ENCODE results near the gene CFAP97D2. TPM values are rescaled to one million over a fixed set of nuclear protein-coding genes. Genes with fewer than 3 reads are reported as not detected.

The CFAP97D2 gene
- total and polyA plus RNA-seq, 2 donors from 2014 or later, result not detected

DNA sequence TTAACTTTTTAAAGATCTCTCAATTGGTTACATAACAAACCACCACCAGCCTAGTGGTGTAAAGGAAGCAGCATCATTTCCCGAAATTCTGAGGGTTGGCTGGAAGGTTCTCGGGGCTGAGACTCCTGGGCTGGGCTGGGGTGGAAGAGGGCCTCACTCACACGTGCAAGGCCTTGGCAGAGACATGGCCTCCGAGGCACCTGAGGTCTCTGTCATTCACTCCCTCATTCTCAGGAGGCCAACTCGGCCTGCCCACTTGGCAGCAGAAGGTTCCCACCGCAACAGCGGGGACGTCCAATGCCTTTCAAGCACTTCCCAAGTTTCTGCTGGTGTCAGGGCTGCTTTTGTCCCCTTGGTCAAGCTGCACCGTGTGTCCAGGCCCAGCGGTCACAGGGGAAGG, 28.0 kb upstream of the CFAP97D2 start:
- H3K9ac ChIP-seq (ENCODE audit: low read length in 3 of 3), result no peak overlapping the region
- no peaks in the 10 kb centered on the region for H3K27me3 ChIP-seq (ENCODE audit: control insufficient read depth, insufficient read depth, low read length)
- H3K36me3 ChIP-seq (ENCODE audit: control insufficient read depth in 2 of 3, insufficient read depth in 3 of 3, low read length in 3 of 3), result no peaks in the 10 kb centered on the region
- TF ChIP-seq, protein P1, sequence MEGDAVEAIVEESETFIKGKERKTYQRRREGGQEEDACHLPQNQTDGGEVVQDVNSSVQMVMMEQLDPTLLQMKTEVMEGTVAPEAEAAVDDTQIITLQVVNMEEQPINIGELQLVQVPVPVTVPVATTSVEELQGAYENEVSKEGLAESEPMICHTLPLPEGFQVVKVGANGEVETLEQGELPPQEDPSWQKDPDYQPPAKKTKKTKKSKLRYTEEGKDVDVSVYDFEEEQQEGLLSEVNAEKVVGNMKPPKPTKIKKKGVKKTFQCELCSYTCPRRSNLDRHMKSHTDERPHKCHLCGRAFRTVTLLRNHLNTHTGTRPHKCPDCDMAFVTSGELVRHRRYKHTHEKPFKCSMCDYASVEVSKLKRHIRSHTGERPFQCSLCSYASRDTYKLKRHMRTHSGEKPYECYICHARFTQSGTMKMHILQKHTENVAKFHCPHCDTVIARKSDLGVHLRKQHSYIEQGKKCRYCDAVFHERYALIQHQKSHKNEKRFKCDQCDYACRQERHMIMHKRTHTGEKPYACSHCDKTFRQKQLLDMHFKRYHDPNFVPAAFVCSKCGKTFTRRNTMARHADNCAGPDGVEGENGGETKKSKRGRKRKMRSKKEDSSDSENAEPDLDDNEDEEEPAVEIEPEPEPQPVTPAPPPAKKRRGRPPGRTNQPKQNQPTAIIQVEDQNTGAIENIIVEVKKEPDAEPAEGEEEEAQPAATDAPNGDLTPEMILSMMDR (IDR thresholded peaks at IDR 0.05; ENCODE audit: borderline replicate concordance, extremely low read depth, insufficient read depth), result no peak
- no peaks in the 10 kb centered on the region for H3K9me3 ChIP-seq (ENCODE audit: control insufficient read depth in 2 of 3, insufficient read depth in 1 of 3, low read length in 3 of 3)
- intact Hi-C loops (cut with DNase I), result no loop called here
- DNase-seq (peak in 1 of 5 donors; percentile 48), FAIRE-seq (no peak)
- H3K4me1 ChIP-seq (ENCODE audit: control insufficient read depth in 2 of 3, insufficient read depth in 2 of 3, low read depth in 1 of 3, low read length in 3 of 3), result no peaks in the 10 kb centered on the region
- no peak overlapping the region for H3K4me3 ChIP-seq (ENCODE audit: low read length in 3 of 3)
- no peak overlapping the region for H3K27ac ChIP-seq (ENCODE audit: low read depth in 2 of 2, low read length in 2 of 2)

GRCh38 chr13:114151565-114152284, 27.3 kb upstream of the CFAP97D2 start:
- no peaks in the 10 kb centered on the region for H3K27me3 ChIP-seq (ENCODE audit: control insufficient read depth, insufficient read depth, low read length)
- no peaks in the 10 kb centered on the region for H3K36me3 ChIP-seq (ENCODE audit: control insufficient read depth in 2 of 3, insufficient read depth in 3 of 3, low read length in 3 of 3)
- DNase-seq (peak in 1 of 5 donors; percentile 53), FAIRE-seq (no peak)
- intact Hi-C loops (cut with DNase I), result no loop called here
- TF ChIP-seq, protein P1 (IDR thresholded peaks at IDR 0.05; ENCODE audit: borderline replicate concordance, extremely low read depth, insufficient read depth), result no peak
- H3K9me3 ChIP-seq (ENCODE audit: control insufficient read depth in 2 of 3, insufficient read depth in 1 of 3, low read length in 3 of 3), result no peaks in the 10 kb centered on the region
- no peaks in the 10 kb centered on the region for H3K4me1 ChIP-seq (ENCODE audit: control insufficient read depth in 2 of 3, insufficient read depth in 2 of 3, low read depth in 1 of 3, low read length in 3 of 3)
- no peak overlapping the region for H3K4me3 ChIP-seq (ENCODE audit: low read length in 3 of 3)
- no peak overlapping the region for H3K9ac ChIP-seq (ENCODE audit: low read length in 3 of 3)
- no peak overlapping the region for H3K27ac ChIP-seq (ENCODE audit: low read depth in 2 of 2, low read length in 2 of 2)

- H3K36me3 ChIP-seq (ENCODE audit: control insufficient read depth in 2 of 3, insufficient read depth in 3 of 3, low read length in 3 of 3), result no peaks in the 10 kb centered on the region
- no peak overlapping the region for H3K4me3 ChIP-seq (ENCODE audit: low read length in 3 of 3)
- H3K27ac ChIP-seq (ENCODE audit: low read depth in 2 of 2, low read length in 2 of 2), result no peak overlapping the region
Measured at GRCh38 chr13:114152285-114152645, 26.8 kb upstream of the CFAP97D2 start.

More at GRCh38 chr13:114152285-114152645, 26.8 kb upstream of the CFAP97D2 start:
- Histone ChIP-seq H3K4me1 (ENCODE audit: control insufficient read depth in 2 of 3, insufficient read depth in 2 of 3, low read depth in 1 of 3, low read length in 3 of 3) (no peaks in the 10 kb centered on the region), H3K9ac (ENCODE audit: low read length in 3 of 3) (no peak overlapping the region), H3K27me3 (ENCODE audit: control insufficient read depth, insufficient read depth, low read length) (no peaks in the 10 kb centered on the region), H3K9me3 (ENCODE audit: control insufficient read depth in 2 of 3, insufficient read depth in 1 of 3, low read length in 3 of 3) (no peaks in the 10 kb centered on the region)
- TF ChIP-seq, protein P1 (IDR thresholded peaks at IDR 0.05; ENCODE audit: borderline replicate concordance, extremely low read depth, insufficient read depth), result no peak
- FAIRE-seq (no peak), DNase-seq (no peak)
- intact Hi-C loops (cut with DNase I), result no loop called here
